ENCODE results near the gene C2CD4D. TPM values are rescaled to one million over a fixed set of nuclear protein-coding genes. Genes with fewer than 3 reads are reported as not detected.
"Not testable (repeated sequence)": the region's sequence is repeated elsewhere in the genome, so short reads cannot be mapped to it uniquely, and the experiment has no call there.

C2CD4D gene
- total and polyA plus RNA-seq, 8 donors: 0.35 to 1.2 (median 0.59) TPM

- no peak for ATAC-seq
- intact Hi-C loops (cut with DNase I): no loop called here
- H3K4me3 ChIP-seq: no peak overlapping the region
- H3K36me3 ChIP-seq: no peaks in the 10 kb centered on the region
- no peak for FAIRE-seq
- H3K27ac ChIP-seq: no peak overlapping the region
- H3K4me1 ChIP-seq: no peaks in the 10 kb centered on the region
- WGBS, 2 donors: 68 to 75% methylated on average over 4 of the region's 4 CpGs
- H3K27me3 ChIP-seq: no peaks in the 10 kb centered on the region
- no peak for TF ChIP-seq CTCF (IDR thresholded peaks at IDR 0.05)
- no peak for DNase-seq
- no peaks in the 10 kb centered on the region for H3K9me3 ChIP-seq
Observed at GRCh38 chr1:151855933-151856332, 16.3 kb upstream of the C2CD4D start.

DNA sequence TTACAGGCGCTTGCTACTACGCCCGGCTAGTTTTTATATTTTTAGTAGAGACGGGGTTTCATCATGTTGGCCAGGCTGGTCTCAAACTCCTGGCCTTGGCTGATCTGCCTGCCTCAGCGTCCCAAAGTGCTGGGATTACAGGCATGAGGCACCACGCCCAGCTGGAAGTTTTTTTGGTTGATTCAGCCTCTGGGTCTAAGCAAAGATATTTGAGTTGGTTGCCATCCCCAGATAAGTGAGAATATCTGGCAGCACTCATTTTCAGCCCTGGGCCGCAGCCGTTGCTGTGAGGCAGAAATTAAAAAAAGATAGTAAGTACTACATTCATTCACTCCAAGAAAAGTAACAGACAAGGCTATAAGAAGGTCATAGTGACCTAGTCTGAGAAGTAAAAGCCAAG, 15.9 kb upstream of the C2CD4D start:
- H3K27ac ChIP-seq; H3K27me3 ChIP-seq; ATAC-seq; DNase-seq; FAIRE-seq; H3K36me3 ChIP-seq; H3K9me3 ChIP-seq; H3K4me1 ChIP-seq; intact Hi-C loops (cut with DNase I); H3K4me3 ChIP-seq: not testable (repeated sequence)
- whole genome bisulfite sequencing, 2 donors: 78% methylated on average over 8 of the region's 8 CpGs

DNA sequence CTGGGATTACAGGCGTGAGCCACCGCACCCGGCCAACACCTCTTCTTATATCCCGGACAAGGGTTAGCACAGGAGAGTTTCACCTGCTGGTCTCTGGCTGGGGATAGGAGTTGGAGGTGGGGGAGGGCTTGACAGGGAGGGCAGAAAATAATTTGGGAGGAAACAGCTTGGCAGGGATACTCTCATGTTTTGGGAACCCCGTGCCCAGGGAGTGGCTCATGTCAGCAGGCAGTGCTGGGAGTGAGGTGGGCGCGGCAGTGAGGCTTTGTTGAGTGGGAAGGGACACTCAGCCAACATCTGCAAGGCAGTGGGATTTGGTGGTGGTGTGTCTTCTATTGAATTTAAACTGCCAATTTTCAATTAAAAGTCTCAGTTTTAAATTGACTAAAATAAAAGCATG, 15.0 kb upstream of the C2CD4D start:
- Histone ChIP-seq H3K9me3 (no peaks in the 10 kb centered on the region), H3K27ac (no peak overlapping the region), H3K4me3 (no peak overlapping the region), H3K4me1 (no peaks in the 10 kb centered on the region), H3K27me3 (no peaks in the 10 kb centered on the region), H3K36me3 (no peaks in the 10 kb centered on the region)
- WGBS, 2 donors: 80 to 89% methylated on average over 7 of the region's 7 CpGs
- DNase-seq (no peak), FAIRE-seq (no peak), ATAC-seq (no peak)
- TF ChIP-seq CTCF (IDR thresholded peaks at IDR 0.05): no peak
- intact Hi-C loops (cut with DNase I): no loop called here

DNA sequence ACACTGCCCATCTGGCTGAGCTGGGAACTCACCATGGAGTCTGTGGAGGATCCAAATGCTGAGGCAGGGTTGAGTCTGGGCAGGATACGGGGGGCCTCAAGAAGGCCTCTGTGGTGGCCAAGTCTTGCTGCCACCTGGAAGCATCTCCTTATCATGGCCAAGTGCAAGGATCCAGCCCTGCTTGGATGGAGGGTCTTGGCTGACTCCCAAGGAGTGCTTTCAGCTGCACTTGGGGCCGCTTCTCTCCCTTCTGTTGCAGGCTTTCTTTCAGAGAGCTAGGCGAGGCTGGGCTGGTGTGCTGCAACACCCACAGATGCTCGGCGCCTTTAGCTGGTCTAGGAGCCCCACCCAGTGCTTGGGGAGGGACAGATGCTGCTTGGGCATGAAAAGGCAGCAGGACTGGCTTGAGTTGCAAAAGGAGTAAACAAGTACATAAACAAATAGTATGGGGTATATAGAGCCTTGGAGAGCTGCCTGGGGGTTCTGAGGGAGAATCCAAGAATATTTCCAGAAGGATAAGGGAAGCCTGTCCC, 13.9 kb upstream of the C2CD4D start, which contains the start of gene THEM5:
Gene THEM5, minus strand, starts transcription at position 302 of the 533 bp plus-strand sequence. Its CDS starts 147 bp downstream, at position 155.
- 73 to 79% methylated on average over 5 of the region's 5 CpGs for WGBS, 2 donors
- no peak for TF ChIP-seq CTCF (IDR thresholded peaks at IDR 0.05)
- no peak for FAIRE-seq

GRCh38 chr1:151852733-151853132, 13.1 kb upstream of the C2CD4D start:
- H3K4me1 ChIP-seq: no peaks in the 10 kb centered on the region
- no peaks in the 10 kb centered on the region for H3K36me3 ChIP-seq
- intact Hi-C loops (cut with DNase I): no loop called here
- H3K9me3 ChIP-seq: no peaks in the 10 kb centered on the region
- WGBS, 2 donors: 82 to 90% methylated on average over 4 of the region's 4 CpGs
- H3K4me3 ChIP-seq: no peak overlapping the region
- ATAC-seq (no peak), DNase-seq (no peak), FAIRE-seq (no peak)
- TF ChIP-seq CTCF (IDR thresholded peaks at IDR 0.05): no peak
- no peak overlapping the region for H3K27ac ChIP-seq
- H3K27me3 ChIP-seq: no peaks in the 10 kb centered on the region

More for the DNA sequence above, 13.9 kb upstream of the C2CD4D start, which contains the start of gene THEM5:
- no peak for ATAC-seq
- no peak for DNase-seq
- intact Hi-C loops (cut with DNase I): no loop called here
- Histone ChIP-seq H3K4me1 (no peaks in the 10 kb centered on the region), H3K4me3 (no peak within 1 kb of the TSS), H3K9me3 (no peaks in the 10 kb centered on the region), H3K27me3 (no peaks in the 10 kb centered on the region), H3K36me3 (no peaks in the 10 kb centered on the region), H3K27ac (no peak within 1 kb of the TSS)

Data from pancreas (tissue), 10 donors.